Peyer's patch (tissue), 4 donors: ENCODE measurements around the gene PBX4.

Source experiments
- CTCF ChIP-seq, 6 experiments: fragments of 450-650 bp in 4 of 6; fragments of 200-600 bp in 2 of 6; sonication (generic) in 1 of 6; IDR thresholded peaks; one replicate each; pipeline ENCODE4 v1.5.1; 2017 to 2019; ENCODE audit warnings: antibody characterized with exemption in 6 of 6, mild to moderate bottlenecking in 3 of 6, moderate library complexity in 1 of 6
- POLR2A ChIP-seq, 2 donors: fragments of 450-650 bp; IDR thresholded peaks; one replicate each; pipeline ENCODE4 v1.5.1; 2017; ENCODE audit warnings: antibody characterized with exemption in 2 of 2, mild to moderate bottlenecking in 2 of 2, moderate library complexity in 2 of 2

DNA sequence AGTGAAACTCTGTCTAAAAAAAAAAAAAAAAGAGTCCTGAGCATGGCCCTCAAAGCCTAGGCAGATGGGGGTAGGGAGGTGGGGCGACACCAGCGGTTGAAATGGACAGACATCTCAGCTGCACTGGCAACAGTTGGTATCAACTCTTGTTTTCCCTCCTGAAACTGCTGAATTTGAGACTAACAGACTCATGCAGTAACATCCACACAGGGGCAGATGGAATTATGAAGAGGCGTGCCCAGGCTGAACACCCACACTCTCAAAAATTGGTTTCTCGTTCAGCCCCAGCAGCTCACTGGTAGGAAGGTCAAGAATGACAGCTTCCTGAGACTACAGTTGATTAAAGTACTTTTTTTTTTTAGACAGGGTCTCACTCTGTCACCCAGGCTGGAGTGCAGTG is 24.1 kb downstream of the PBX4 start:
- TF ChIP-seq CTCF (IDR thresholded peaks at IDR 0.05): no peak
- no peak for TF ChIP-seq POLR2A (IDR thresholded peaks at IDR 0.05)
